Measurements from ENCODE around the gene MAPK6. TPM values are rescaled to one million over a fixed set of nuclear protein-coding genes. Genes with fewer than 3 reads are reported as not detected.

Gene MAPK6
- total RNA-seq, 1 experiment from 2014 or later, result 56.4 TPM

- ChIA-PET POLR2A (ENCODE audit: low non-redundant PET) (no interaction called here), CTCF (no interaction called here)
- intact Hi-C loops (cut with micrococcal nuclease; ENCODE audit: unreplicated experiment), result no loop called here
- H3K27ac ChIP-seq (ENCODE audit: low read depth, low read length, poor library complexity, severe bottlenecking), result no peak overlapping the region
- H3K4me3 ChIP-seq (ENCODE audit: low read depth, low read length, poor library complexity, severe bottlenecking), result no peak overlapping the region
- no TSS peak for BruUV-seq (replicated peaks)
- no peak for TF ChIP-seq EZH2 (IDR thresholded peaks at IDR 0.05; ENCODE audit: borderline replicate concordance, low read depth, low read length, poor library complexity, severe bottlenecking)
- TF ChIP-seq CTCF (conservative IDR thresholded peaks at IDR 0.05; ENCODE audit: low read depth, low read length), result no peak
- no peaks in the 10 kb centered on the region for H3K27me3 ChIP-seq (replicated peaks; ENCODE audit: insufficient read depth, low read depth, low read length, poor library complexity)
- H3K4me1 ChIP-seq (ENCODE audit: insufficient read depth, low read length, poor library complexity, severe bottlenecking), result no peaks in the 10 kb centered on the region
- DNase-seq (ENCODE audit: low spot score), result peak; percentile 38
- no peaks in the 10 kb centered on the region for H3K9me3 ChIP-seq (ENCODE audit: low read depth, low read length, poor library complexity, severe bottlenecking)
- H3K36me3 ChIP-seq (ENCODE audit: insufficient read depth, low read length, poor library complexity, severe bottlenecking), result no peaks in the 10 kb centered on the region
Observed at GRCh38 chr15:52103217-52104207, 84.5 kb downstream of the MAPK6 start.

- BruUV-seq (replicated peaks), result no TSS peak
- intact Hi-C loops (cut with micrococcal nuclease; ENCODE audit: unreplicated experiment), result no loop called here
Observed at GRCh38 chr15:52104532-52105004, 85.5 kb downstream of the MAPK6 start.

GRCh38 chr15:52105846-52106245 is 86.8 kb downstream of the MAPK6 start:
- BruUV-seq (replicated peaks), result no TSS peak
- no peak overlapping the region for H3K27ac ChIP-seq (ENCODE audit: low read depth, low read length, poor library complexity, severe bottlenecking)
- intact Hi-C loops (cut with micrococcal nuclease; ENCODE audit: unreplicated experiment), result no loop called here
- no peaks in the 10 kb centered on the region for H3K9me3 ChIP-seq (ENCODE audit: low read depth, low read length, poor library complexity, severe bottlenecking)
- no peaks in the 10 kb centered on the region for H3K36me3 ChIP-seq (ENCODE audit: insufficient read depth, low read length, poor library complexity, severe bottlenecking)
- DNase-seq (ENCODE audit: low spot score), result no peak
- no peaks in the 10 kb centered on the region for H3K4me1 ChIP-seq (ENCODE audit: insufficient read depth, low read length, poor library complexity, severe bottlenecking)
- CTCF ChIA-PET, result no interaction called here
- H3K4me3 ChIP-seq (ENCODE audit: low read depth, low read length, poor library complexity, severe bottlenecking), result no peak overlapping the region
- no peaks in the 10 kb centered on the region for H3K27me3 ChIP-seq (replicated peaks; ENCODE audit: insufficient read depth, low read depth, low read length, poor library complexity)
- POLR2A ChIA-PET (ENCODE audit: low non-redundant PET), result no interaction called here
- no peak for TF ChIP-seq EZH2 (IDR thresholded peaks at IDR 0.05; ENCODE audit: borderline replicate concordance, low read depth, low read length, poor library complexity, severe bottlenecking)
- TF ChIP-seq CTCF (conservative IDR thresholded peaks at IDR 0.05; ENCODE audit: low read depth, low read length), result no peak

More at GRCh38 chr15:52104532-52105004, 85.5 kb downstream of the MAPK6 start:
- TF ChIP-seq EZH2 (IDR thresholded peaks at IDR 0.05; ENCODE audit: borderline replicate concordance, low read depth, low read length, poor library complexity, severe bottlenecking), result no peak
- POLR2A ChIA-PET (ENCODE audit: low non-redundant PET), result no interaction called here
- H3K4me1 ChIP-seq (ENCODE audit: insufficient read depth, low read length, poor library complexity, severe bottlenecking), result no peaks in the 10 kb centered on the region
- H3K27me3 ChIP-seq (replicated peaks; ENCODE audit: insufficient read depth, low read depth, low read length, poor library complexity), result no peaks in the 10 kb centered on the region
- no peak overlapping the region for H3K27ac ChIP-seq (ENCODE audit: low read depth, low read length, poor library complexity, severe bottlenecking)
- no peaks in the 10 kb centered on the region for H3K9me3 ChIP-seq (ENCODE audit: low read depth, low read length, poor library complexity, severe bottlenecking)
- no peak overlapping the region for H3K4me3 ChIP-seq (ENCODE audit: low read depth, low read length, poor library complexity, severe bottlenecking)
- no peaks in the 10 kb centered on the region for H3K36me3 ChIP-seq (ENCODE audit: insufficient read depth, low read length, poor library complexity, severe bottlenecking)
- DNase-seq (ENCODE audit: low spot score), result no peak
- CTCF ChIA-PET, result no interaction called here
